GM18907 (cell line): ENCODE measurements around the gene ABCC1.
A peak's percentile ranks its signal among the peaks of the same experiment; 100 is the strongest.
"Not testable (repeated sequence)": the region's sequence is repeated elsewhere in the genome, so short reads cannot be mapped to it uniquely, and the experiment has no call there.

Source experiments
- ATAC-seq: cut with Tn5 transposase; IDR thresholded peaks from one replicate; pipeline ENCODE4 v1.9.1; 2021; ENCODE audit warnings: mild to moderate bottlenecking, moderate library complexity; ENCODE audit not compliant: unreplicated experiment

ABCC1 gene

DNA sequence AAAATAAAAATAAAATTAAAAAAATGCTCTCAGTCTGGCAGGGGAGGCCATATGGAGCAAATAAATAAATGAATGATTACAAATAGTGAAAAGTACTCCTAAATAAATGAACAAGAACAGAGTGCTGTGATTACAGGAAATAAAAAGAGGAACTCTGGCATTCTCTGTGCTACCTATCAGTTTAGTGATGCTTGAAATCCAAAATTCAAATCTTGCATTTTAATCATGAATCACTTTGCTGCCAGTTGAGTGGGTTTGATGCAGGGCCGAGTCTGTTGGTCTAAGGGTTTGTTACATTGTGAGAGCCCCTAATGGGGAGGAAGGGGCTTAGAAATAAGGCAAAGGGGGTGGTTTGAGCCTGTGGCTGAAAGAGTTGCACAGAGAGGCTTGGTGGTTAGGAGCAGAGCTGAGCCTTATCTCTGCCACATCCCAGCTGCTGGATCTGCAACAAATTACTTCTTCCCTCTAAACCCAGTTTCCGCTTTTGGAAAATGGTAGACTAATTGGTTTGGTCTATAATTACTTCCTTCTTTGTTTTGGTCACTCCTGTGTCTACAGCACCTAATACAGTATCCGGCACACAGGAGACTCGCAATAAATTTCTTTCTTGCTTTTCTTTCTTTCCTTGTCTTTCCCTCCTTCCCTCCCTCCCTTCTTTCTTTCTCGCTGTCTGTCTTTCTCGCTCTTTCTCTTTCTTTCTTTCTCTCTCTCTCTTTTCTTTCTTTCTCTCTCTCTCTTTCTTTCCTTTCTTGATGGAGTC, 6.3 kb upstream of the ABCC1 start:
- no peak for ATAC-seq

GRCh38 chr16:15946257-15947044, 3.0 kb upstream of the ABCC1 start:
- no peak for ATAC-seq

DNA sequence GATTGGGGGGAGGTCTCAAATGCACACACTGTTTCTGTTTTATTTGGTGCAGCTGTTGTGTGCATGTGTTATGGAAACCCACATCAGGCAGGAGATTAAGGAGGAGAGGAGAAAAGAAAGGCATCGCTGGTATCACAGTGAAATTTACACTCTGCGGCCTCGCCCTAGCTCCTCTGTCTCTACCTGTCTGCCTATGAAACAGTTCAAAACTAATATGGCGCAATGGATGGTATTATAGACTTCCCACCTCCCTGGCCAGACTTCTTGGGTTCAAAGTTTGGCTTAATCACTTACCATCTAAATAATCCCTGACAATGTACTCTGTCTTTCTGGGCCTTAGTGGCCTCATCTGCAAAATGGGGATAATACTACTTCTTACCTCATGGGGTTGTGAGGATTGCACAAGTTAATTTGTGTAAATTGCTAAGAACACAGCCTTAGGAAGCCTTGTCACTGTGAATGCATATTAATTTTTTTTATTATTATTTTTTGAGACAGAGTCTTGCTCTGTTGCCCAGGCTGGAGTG, 1.4 kb upstream of the ABCC1 start:
- no peak for ATAC-seq

DNA sequence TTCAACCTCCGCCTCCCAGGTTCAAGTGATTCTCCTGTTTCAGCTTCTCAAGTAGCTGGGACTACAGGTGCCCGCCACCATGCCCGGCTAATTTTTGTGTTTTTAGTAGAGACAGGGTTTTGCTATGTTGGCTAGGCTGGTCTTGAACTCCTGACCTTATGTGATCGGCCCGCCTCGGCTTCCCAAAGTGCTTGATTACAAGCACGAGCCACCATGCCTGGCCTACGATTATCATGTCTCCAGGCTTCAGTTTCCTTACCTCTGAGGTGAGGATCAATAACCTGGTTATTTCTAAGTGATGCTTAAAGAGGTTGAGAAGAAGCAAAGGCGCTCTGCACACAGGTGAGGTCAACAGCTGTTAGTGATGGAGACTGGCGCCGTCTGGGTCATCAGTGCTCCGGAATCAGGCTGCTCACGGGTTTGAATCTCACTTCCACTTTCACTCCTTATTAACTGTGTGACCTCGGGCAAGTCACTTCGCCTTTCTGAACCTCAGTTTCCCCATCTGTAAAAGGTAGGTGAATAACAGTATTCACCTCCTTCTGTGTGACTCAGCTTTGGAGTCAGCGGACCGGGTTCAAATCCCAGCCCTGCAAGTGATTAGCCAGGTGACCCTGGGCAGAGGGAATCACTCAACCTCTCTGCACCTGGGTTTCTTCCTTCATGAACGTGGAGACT, 745 bp upstream of the ABCC1 start:
- ATAC-seq: no peak

DNA sequence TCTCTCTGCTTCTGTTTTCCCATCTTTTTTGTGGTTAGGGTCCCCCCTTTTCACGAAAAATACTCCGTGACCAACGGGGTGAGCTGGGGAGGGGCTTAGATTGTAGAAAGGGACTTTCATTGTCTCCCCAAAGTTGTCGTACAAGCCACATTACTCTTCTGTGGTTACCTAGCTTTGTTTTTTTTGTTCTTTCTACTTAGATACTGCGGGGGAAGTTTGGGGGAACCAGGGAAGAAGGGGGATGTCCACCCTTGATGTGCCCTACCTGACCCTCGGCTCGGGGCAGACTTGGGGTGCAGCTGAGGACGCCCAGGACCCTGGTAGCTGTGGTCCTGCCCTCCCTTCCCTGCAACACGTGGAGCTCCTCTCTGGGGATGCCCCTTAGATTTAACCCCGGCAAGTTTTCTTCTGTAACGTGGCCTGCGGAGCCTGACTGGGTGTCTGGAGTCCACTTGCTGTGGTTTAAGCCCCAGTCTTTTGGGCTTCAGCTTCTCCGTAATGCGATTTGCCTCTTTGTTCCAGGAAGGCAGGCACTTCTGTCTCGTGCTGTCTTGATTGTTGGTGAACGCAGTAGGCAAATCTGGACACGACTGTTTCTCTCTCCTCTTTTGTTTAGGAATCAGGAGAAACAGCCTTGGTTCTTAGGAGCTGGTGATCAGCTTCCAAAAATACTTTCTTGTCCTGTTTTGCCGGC, 892 bp downstream of the ABCC1 start:
- ATAC-seq: no peak

- ATAC-seq: no peak
Observed at GRCh38 chr16:15950869-15951268, 1.5 kb downstream of the ABCC1 start.

DNA sequence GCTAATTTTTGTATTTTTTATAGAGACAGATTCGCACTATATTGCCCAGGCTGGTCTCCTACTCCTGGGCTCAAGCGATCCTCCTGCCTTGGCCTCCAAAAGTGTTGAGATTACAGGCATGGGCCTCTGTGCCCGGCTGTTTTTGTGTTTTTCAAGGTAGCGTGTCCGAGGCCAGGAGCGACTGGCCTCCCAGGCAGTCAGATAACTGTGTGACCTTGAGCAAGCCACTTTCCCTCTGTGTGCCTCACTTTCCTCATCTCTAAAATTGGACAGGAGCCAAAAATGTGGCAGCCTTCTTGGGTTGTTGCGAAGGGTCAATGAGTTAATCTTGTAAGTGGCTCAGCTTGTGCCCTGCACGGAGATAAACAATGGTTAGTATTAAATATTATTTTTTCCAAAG, 2.4 kb downstream of the ABCC1 start:
- ATAC-seq: no peak

- ATAC-seq: no peak
Observed at GRCh38 chr16:15952265-15952711, 2.9 kb downstream of the ABCC1 start.

DNA sequence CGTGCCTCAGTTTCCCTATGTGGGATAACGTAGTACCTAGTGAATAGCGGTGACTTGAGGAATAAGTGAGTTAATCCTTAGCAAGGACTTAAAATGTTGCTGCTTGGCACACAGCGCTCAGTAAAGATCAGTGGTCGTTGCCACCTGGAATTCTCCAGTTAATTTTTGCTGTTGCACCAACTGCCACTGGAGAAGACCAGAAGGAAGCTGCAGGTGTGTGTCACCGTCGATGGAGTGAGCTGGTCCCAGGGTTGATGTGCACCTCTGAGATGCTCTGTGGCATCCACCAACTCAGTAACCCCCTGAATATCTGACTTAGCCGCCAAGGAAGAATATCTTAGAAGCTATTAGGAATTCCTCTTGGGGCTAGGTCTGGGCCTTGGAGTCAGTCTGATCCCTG, 4.1 kb downstream of the ABCC1 start:
- no peak for ATAC-seq

DNA sequence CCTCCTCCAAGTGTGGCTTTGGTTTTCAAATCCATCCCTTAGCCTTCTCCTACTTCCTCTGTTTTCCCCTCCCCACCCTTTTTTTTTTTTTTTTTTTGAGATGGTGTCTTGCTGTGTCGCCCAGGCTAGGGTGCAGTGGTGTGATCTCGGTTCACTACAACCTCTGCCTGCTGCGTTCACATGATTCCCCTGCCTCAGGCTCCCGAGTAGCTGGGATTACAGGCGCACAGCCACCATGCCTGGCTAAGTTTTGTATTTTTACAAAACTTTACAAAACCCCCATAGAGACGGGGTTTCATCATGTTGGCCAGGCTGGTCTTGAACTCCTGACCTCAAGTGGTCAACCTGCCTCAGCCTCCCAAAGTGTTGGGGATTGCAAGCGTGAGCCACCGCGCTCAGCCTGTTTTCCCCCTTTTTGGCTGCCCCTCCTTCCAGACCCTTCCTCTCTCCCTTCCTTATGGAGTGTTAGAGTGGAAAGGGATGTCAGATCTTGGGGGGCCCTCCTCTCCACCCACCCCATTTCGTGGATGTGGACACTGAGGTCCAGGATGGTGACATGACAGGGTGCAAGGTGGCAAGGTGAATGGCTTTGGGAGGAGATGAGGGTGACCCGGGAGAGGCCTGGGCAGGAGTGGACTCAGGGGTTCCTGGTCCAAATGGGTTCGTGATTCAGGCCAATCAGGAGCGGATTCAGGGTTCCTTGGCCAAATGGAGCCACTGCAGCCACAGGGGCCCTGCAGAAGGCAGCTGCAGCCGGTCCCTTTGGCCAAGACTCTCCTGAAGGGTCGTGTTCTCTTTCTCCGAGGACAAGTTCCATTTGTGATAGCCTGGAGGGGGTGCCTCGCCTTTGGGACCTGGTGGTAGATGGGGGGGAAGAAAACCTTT, 4.8 kb downstream of the ABCC1 start:
- ATAC-seq: no peak

DNA sequence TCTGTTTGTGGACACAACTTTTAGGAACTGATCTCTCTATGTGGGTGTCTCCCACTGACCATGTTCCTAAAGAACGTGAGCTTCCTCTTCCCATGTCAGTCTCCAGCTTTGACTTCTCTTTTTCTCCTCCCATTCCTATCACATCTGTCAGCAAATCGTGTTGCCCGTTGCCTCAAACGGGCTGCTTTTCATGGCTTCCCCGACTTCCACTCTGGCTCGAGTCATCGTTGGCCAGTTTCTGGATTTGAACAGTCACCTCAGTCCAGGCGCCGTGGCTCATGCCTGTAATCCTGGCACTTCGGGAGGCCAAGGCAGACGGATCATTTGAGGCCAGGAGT, 5.4 kb downstream of the ABCC1 start:
- ATAC-seq: no peak

DNA sequence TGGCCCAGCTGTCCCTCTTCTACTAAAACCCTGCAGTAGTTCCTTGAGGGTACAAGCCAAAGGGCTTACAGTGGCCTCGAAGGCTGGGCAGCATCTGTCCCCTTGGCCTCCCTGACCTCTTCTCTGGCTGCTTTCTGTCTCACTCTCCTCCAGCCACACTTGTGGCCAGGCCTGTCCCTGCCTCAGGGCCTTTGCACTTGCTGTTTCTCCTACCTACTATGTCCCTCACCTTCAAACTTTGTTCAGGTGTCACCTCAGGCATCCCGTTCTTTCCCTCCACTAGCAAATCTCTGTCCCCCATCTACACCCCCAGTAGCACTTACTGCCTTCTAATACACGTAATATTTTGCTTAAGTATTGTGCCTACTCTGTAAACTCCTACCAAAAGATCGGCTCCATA, 6.0 kb downstream of the ABCC1 start:
- ATAC-seq: no peak

DNA sequence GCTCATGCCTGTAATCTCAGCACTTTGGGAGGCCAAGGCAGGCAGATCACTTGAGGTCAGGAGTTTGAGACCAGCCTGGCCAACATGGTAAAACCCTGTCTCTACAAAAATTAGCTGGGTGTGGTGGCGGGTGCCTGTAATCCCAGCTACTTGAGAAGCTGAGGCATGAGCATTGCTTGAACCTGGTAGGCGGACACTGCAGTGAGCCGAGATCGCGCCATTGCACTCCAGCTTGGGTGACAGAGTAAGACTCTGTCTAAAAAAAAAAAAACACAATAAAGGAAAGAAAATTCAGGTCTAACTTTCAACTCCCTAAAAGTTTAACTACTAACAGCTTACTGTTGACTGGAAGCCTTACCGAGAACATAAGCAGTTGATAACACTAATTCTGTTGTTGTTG, 6.7 kb downstream of the ABCC1 start:
- not testable (repeated sequence) for ATAC-seq

DNA sequence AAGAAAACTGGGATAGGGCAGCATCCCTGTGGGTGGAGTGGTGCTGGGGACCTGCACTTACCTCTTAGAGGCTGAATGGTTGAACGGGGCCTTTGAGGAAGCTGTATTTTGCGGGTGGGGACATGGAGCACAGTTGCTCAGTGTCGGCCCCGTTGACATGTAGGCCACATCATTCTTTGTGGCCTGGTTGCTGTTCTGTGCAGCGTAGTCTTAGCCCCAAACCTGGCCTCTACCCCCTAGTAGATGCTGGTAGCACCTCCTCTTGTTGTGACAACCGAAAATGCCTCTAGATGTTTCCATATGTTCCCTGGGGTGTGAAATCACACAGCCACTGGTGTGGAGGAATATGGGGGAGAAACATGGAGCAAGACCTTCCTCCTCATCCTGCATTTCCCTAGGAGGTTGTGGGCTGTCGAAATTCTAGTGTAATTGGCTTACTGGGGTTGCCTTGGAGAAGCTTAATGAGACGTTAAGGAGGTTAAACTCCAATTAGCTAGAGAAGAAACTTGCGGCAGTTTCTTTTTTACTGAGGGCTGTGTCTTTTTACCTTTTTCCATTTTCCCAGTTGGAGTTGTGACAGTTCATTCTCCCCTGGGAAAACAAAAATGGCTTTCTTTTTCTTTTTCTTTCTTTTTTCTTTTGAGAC, 9.4 kb downstream of the ABCC1 start:
- ATAC-seq: no peak

DNA sequence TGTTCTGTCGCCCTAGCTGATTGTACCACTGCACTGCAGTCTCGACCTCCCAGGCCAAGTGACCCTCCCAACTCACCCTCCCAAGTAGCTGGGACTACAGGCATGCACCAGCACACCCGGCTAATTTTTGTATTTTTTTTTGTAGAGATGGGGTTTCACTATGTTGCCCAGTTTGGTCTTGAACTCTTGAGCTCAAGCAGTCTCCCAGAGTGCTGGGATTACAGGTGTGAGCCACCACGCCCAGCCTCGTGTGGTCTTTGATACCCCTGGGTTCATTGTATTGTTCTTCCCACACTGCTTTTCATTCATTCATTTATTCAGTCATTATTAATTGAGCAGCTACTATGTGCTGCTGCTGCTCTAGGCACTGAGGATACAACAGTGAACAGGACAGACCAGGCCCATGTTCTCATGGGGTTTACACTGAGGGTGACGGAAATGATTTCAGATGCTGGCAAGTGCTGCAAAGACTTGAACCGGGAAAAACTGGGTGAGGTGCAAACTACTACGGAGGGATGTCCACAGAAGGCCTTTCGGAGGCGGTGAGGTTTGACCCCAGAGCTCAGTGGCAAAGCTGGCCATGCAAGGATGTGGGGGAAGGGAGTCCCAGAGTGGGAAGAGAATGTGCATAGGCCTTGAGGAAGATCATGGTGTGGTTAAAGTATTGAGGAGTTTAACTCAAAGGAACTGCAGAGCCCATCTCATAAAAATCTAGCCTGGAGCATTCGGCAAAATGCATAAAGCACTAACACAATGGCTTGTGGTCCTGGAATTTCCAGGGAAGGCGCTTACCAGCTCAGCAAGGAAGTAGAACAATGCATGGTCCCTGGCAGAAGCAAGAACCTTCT, 10.9 kb downstream of the ABCC1 start:
- ATAC-seq: no peak

GRCh38 chr16:15961060-15961511, 11.7 kb downstream of the ABCC1 start:
- ATAC-seq: peak; percentile 73

- peak; percentile 31 for ATAC-seq
Observed at GRCh38 chr16:15961571-15962090, 12.2 kb downstream of the ABCC1 start.

DNA sequence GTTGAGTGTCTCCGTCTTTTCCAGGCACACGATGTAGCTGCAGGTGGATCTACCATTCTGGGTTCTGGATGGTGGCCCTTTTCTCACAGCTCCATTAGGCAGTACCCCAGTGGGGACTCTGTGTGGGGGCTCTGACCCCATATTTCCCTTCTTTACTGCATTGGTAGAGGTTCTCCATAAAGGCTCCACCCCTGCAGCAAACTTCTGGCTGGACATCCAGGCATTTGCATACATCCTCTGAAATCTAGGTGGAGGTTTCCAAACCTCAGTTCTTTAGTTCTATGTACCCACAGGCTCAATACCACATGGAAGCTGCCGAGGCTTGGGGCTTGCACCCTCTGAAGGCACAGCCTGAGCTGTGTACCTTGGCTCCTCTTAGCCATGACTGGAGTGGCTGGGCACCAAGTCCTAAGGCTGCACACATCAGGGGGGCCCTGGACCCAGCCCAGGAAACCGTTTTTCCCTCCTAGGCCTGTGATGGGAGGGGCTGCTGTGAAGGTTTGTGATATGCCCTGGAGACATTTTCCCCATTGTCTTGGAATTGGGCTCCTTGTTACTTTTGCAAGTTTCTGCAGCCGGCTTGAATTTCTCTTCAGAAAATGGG, 14.0 kb downstream of the ABCC1 start:
- ATAC-seq: no peak
